Uterine smooth muscle cell (primary cell): ENCODE results near the gene JRKL. TPM values are rescaled to one million over a fixed set of nuclear protein-coding genes. Genes with fewer than 3 reads are reported as not detected.

ENCODE experiments used
- total RNA-seq: library from RNA; depleted of rRNA; stranded (reverse); fragments of >200 nt; gene quantifications from 2 replicates; pipeline ENCODE4 v1.2.3, GENCODE V29; 2014

Gene JRKL
- 18.4 and 26.5 TPM in 2 replicates for total RNA-seq

GRCh38 chr11:96389720-96390487 lies at the start of gene JRKL, which contains the start of gene CCDC82:
TSS of gene JRKL (plus strand) at chr11:96390013. CDS start at chr11:96390650, 637 bp downstream.
TSS of gene CCDC82 (minus strand) at chr11:96389912. CDS start at chr11:96384747, 5,165 bp downstream.

GRCh38 chr11:96342961-96343711 lies 46.7 kb upstream of the JRKL start, which contains the start of gene MAML2:
TSS of gene MAML2 (minus strand) at chr11:96343195. CDS start at chr11:96341895, 1,300 bp downstream.

Other genes with a start within 250 kb of the JRKL start
- 7.4 and 8.4 TPM in 2 replicates for gene MAML2, start 46.8 kb upstream of the JRKL start, total RNA-seq
- gene CCDC82, start 101 bp upstream of the JRKL start, total RNA-seq, result 19.2 and 25.9 TPM in 2 replicates